ENCODE measurements around the gene PRELP.

GRCh38 chr1:203490607-203491006 lies 15.0 kb downstream of the PRELP start:
- TF ChIP-seq, protein P1, sequence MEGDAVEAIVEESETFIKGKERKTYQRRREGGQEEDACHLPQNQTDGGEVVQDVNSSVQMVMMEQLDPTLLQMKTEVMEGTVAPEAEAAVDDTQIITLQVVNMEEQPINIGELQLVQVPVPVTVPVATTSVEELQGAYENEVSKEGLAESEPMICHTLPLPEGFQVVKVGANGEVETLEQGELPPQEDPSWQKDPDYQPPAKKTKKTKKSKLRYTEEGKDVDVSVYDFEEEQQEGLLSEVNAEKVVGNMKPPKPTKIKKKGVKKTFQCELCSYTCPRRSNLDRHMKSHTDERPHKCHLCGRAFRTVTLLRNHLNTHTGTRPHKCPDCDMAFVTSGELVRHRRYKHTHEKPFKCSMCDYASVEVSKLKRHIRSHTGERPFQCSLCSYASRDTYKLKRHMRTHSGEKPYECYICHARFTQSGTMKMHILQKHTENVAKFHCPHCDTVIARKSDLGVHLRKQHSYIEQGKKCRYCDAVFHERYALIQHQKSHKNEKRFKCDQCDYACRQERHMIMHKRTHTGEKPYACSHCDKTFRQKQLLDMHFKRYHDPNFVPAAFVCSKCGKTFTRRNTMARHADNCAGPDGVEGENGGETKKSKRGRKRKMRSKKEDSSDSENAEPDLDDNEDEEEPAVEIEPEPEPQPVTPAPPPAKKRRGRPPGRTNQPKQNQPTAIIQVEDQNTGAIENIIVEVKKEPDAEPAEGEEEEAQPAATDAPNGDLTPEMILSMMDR (IDR thresholded peaks at IDR 0.05): no peak
- no peak for TF ChIP-seq ZFX (IDR thresholded peaks at IDR 0.05; ENCODE audit: borderline replicate concordance)
